ENCODE results near the gene SLC22A1.
A peak's percentile ranks its signal among the peaks of the same experiment; 100 is the strongest.

Gene SLC22A1

DNA sequence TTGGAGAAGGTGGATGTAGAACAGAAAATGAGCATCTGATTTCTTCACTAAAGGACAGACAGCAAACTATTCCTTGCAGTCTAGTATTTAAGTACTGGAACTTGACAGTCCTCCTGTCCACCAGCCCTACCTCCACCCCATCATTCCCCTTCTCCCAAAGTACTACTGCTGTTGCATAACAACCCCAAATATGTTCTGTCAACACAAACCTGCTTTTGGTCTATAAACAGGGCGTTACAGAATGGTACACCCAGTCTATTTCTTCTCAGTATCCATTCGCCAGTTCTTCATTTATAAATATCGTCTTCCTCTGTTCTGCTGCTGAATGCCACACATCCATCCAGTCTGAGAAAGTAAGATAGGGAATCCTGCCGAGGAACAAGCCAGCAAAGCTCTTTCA is 27.7 kb upstream of the SLC22A1 start:
- no peak for DNase-seq (ENCODE audit: low spot score)
- TF ChIP-seq, protein P1, sequence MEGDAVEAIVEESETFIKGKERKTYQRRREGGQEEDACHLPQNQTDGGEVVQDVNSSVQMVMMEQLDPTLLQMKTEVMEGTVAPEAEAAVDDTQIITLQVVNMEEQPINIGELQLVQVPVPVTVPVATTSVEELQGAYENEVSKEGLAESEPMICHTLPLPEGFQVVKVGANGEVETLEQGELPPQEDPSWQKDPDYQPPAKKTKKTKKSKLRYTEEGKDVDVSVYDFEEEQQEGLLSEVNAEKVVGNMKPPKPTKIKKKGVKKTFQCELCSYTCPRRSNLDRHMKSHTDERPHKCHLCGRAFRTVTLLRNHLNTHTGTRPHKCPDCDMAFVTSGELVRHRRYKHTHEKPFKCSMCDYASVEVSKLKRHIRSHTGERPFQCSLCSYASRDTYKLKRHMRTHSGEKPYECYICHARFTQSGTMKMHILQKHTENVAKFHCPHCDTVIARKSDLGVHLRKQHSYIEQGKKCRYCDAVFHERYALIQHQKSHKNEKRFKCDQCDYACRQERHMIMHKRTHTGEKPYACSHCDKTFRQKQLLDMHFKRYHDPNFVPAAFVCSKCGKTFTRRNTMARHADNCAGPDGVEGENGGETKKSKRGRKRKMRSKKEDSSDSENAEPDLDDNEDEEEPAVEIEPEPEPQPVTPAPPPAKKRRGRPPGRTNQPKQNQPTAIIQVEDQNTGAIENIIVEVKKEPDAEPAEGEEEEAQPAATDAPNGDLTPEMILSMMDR (IDR thresholded peaks at IDR 0.05) = no peak
- H3K4me3 ChIP-seq = no peak overlapping the region
- no peak overlapping the region for H3K27ac ChIP-seq

DNA sequence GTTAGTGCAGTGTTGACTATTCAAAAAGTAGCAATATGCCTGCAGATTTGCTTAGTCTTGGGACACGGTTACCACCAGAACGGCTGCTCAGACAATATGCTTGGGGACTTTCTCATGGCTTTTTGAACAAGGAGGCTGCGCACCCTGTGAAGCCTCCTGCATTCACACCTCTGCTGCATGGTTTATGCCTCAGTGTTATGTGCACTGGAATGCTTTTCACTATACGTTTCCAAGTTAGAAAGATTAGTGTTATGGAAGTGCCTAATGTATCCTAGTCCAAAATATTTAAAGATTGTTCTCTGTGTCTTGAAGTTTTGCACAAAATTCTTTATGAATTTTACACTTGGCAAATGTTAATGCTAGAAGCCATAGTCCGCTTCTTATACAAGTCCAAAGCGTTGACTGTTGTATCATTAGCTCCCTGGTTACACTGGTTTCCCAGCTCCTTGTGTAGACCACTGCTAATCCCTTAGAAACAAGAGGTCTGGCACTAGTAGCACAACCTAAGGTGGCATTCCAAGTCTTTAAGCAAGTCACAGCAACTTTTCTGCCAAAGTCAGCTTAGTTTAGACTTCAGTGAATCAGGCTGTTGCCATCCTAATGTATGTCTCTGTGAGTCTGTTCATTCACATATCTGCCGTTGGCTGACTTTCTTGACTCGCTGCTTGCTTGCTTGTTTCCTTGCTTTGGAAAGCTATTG is 26.3 kb upstream of the SLC22A1 start:
- no peak overlapping the region for H3K27ac ChIP-seq
- TF ChIP-seq, protein P1 (IDR thresholded peaks at IDR 0.05) = no peak
- no peak for DNase-seq (ENCODE audit: low spot score)
- no peak overlapping the region for H3K4me3 ChIP-seq

GRCh38 chr6:160101277-160102205 is 20.1 kb upstream of the SLC22A1 start:
- Histone ChIP-seq H3K4me3 (no peak overlapping the region), H3K27ac (peak overlapping the region in 1 of 2 donors; percentile 18)
- TF ChIP-seq, protein P1 (IDR thresholded peaks at IDR 0.05) = no peak
- DNase-seq (ENCODE audit: low spot score) = no peak

GRCh38 chr6:160102399-160102798 is 19.2 kb upstream of the SLC22A1 start:
- TF ChIP-seq, protein P1 (IDR thresholded peaks at IDR 0.05) = no peak
- DNase-seq (ENCODE audit: low spot score) = no peak
- H3K4me3 ChIP-seq = no peak overlapping the region
- peak overlapping the region in 1 of 2 donors; percentile 18 for H3K27ac ChIP-seq

- H3K4me3 ChIP-seq = no peak overlapping the region
- DNase-seq (ENCODE audit: low spot score) = no peak
- TF ChIP-seq, protein P1 (IDR thresholded peaks at IDR 0.05) = no peak
- peak overlapping the region; percentile 72 to 77 for H3K27ac ChIP-seq
These were observed 18.4 kb upstream of the SLC22A1 start for GRCh38 chr6:160102956-160103824.

- TF ChIP-seq, protein P1 (IDR thresholded peaks at IDR 0.05) = no peak
- H3K4me3 ChIP-seq = no peak overlapping the region
- peak overlapping the region; percentile 72 to 81 for H3K27ac ChIP-seq
- DNase-seq (ENCODE audit: low spot score) = no peak
These were observed 17.9 kb upstream of the SLC22A1 start for GRCh38 chr6:160103825-160104100.

All from coronary artery (tissue), 2 donors.